ENCODE measurements around the gene TCAF1. TPM values are rescaled to one million over a fixed set of nuclear protein-coding genes. Genes with fewer than 3 reads are reported as not detected.

Gene TCAF1
- total RNA-seq, 4 donors from 2014 or later = 55.2 to 70.0 (median 58.8) TPM

DNA sequence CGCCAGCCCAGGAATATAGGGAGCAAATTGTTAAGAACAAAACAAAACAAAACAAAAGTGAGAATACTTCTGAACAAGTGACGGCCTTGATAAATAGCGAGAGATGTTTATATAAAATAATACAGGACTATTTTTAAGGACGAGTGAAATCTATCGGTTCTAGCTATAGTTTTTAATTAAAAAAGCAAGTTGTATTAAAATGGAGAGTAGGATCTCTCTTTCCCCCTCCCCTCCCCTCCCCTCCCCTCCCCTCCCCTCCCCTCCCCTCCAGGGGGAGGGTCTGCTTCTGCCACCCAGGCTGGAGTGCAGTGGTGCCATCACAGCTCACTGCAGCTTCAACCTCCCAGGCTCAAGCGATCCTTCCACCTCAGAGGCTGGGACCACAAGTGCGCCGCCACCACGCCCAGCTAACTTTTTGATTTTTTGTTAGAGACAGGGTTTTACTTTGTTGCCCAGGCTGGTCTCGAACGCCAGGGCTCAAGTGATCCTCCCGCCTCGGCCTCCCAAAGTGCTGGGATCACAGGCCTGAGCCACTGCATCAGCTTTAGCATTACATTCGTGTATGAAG is 440 bp upstream of the TCAF1 start:
- intact Hi-C loops (cut with DNase I) = no loop called here
- Histone ChIP-seq H3K4me3 (replicated peaks in 1 of 3) (no peak overlapping the region), H3K9me3 (no peaks in the 10 kb centered on the region), H3K27ac (peak overlapping the region; percentile 91 to 100 (median 92)), H3K27me3 (no peaks in the 10 kb centered on the region), H3K36me3 (no peaks in the 10 kb centered on the region), H3K4me1 (peaks cover 24 to 30% of the 10 kb centered on the region in 2 donors)
- DNase-seq = no peak
- 63 to 69% methylated on average over 14 of the region's 14 CpGs for WGBS, 2 donors
- TF ChIP-seq POLR2A (IDR thresholded peaks at IDR 0.05) = no peak
- TF ChIP-seq, protein P1, sequence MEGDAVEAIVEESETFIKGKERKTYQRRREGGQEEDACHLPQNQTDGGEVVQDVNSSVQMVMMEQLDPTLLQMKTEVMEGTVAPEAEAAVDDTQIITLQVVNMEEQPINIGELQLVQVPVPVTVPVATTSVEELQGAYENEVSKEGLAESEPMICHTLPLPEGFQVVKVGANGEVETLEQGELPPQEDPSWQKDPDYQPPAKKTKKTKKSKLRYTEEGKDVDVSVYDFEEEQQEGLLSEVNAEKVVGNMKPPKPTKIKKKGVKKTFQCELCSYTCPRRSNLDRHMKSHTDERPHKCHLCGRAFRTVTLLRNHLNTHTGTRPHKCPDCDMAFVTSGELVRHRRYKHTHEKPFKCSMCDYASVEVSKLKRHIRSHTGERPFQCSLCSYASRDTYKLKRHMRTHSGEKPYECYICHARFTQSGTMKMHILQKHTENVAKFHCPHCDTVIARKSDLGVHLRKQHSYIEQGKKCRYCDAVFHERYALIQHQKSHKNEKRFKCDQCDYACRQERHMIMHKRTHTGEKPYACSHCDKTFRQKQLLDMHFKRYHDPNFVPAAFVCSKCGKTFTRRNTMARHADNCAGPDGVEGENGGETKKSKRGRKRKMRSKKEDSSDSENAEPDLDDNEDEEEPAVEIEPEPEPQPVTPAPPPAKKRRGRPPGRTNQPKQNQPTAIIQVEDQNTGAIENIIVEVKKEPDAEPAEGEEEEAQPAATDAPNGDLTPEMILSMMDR (IDR thresholded peaks at IDR 0.05) = no peak

DNA sequence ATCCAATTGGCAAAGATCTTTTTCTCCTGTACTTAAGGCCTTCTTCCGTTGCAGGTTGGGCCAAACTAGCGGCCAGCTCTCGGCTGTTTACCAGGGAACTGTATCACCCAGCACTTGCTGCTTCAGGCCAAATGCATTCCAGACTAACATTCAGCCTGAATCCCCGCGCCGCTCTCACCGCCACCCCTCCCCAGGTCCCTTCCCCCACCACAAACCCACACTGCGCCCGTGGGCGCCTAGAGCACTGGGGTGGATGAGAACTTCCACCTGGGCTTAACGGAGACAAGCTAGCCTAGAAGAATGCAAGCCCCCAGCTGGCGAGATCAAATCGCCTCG is 676 bp downstream of the TCAF1 start:
- no peak for TF ChIP-seq POLR2A (IDR thresholded peaks at IDR 0.05)
- TF ChIP-seq, protein P1 (IDR thresholded peaks at IDR 0.05) = no peak
- DNase-seq = peak; percentile 63 to 64
- H3K27ac ChIP-seq = peak overlapping the region; percentile 91 to 100 (median 92)
- H3K4me1 ChIP-seq = peaks cover 24 to 30% of the 10 kb centered on the region in 2 donors
- no peaks in the 10 kb centered on the region for H3K9me3 ChIP-seq
- intact Hi-C loops (cut with DNase I) = no loop called here
- WGBS, 2 donors = 0 to 1% methylated on average over 11 to 14 of the region's 14 CpGs
- H3K36me3 ChIP-seq = no peaks in the 10 kb centered on the region
- no peaks in the 10 kb centered on the region for H3K27me3 ChIP-seq
- H3K4me3 ChIP-seq (replicated peaks in 1 of 3) = peak overlapping the region; percentile 52 to 98 (median 71)

DNA sequence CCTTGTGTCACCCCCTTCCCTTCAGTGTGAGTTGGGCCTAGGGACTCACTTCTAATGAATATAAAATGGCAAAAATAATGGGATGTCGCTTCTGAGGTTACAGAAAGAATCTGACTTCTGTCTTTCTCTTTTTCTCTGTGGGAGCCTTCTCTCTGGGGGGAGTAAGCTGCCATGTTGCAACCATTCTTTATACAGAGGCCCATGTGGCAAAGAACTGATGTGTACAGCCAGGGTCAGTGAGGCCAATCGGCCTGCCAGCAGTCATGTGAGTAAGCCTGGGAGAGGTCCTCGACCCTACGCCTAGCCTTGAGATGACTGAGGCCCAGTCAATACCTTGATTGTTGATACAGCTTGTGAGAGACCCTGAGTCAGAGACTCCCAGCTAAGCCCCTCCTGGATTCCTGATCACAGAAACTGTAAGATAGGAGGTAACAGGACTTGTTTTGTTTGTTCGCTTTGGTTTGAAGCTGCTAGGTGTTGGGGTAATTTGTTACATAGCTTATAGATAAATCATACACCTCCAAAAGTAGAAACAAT is 1.7 kb downstream of the TCAF1 start:
- H3K27me3 ChIP-seq = no peaks in the 10 kb centered on the region
- H3K4me1 ChIP-seq = peaks cover 20 to 25% of the 10 kb centered on the region in 2 donors
- DNase-seq = peak in 1 of 2 donors; percentile 23
- TF ChIP-seq, protein P1 (IDR thresholded peaks at IDR 0.05) = no peak
- no peak for TF ChIP-seq POLR2A (IDR thresholded peaks at IDR 0.05)
- no peaks in the 10 kb centered on the region for H3K9me3 ChIP-seq
- H3K36me3 ChIP-seq = no peaks in the 10 kb centered on the region
- H3K27ac ChIP-seq = peak overlapping the region in 2 of 3 donors; percentile 2 to 92
- WGBS, 2 donors = 59 to 78% methylated on average over 5 of the region's 5 CpGs
- intact Hi-C loops (cut with DNase I) = no loop called here
- H3K4me3 ChIP-seq (replicated peaks in 1 of 3) = no peak overlapping the region

DNA sequence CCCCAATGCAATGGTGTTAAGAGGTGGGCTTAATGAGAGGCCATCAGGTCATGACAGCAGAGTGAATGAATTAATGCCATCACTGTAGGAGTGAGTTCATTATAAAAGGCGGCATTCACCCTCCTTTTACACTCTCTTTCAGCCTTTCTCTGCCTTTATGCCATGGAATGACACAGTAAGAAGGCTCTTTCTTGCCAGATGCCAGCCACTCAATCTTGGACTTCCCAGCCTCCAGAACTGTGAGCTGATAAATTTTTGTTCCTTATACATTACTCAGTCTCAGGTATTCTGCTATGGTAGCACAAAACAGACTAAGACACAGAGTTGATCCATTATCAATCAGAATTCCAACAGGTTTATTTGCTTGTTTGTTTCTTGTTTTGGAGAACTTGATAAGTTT is 3.2 kb downstream of the TCAF1 start:
- Histone ChIP-seq H3K9me3 (no peaks in the 10 kb centered on the region), H3K36me3 (no peaks in the 10 kb centered on the region), H3K4me3 (replicated peaks in 1 of 3) (no peak overlapping the region), H3K27ac (no peak overlapping the region), H3K27me3 (no peaks in the 10 kb centered on the region), H3K4me1 (peaks cover 14 to 16% of the 10 kb centered on the region in 2 donors)
- no peak for DNase-seq
- intact Hi-C loops (cut with DNase I) = no loop called here
- TF ChIP-seq POLR2A (IDR thresholded peaks at IDR 0.05) = no peak
- 97 to 100% methylated on average over 1 of the region's 1 CpG for WGBS, 2 donors

DNA sequence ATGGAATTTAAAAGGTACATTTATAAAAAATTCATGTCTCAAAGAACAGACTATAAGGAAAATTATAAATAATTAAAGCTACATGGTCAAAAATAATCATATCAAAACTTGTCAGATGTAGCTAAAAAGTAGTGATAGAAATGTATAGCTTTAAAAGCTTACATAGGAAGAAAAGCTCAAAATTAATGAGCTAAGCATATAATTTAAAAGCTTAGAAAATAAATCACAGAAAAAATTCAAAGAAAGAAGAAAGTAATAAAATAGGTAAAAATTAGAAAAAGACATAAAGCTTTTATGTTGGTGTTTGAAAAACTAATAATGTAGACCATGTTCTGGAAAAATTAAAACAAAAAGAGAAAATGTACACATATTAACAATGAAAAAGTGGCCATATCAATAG is 5.3 kb downstream of the TCAF1 start:
- H3K4me3 ChIP-seq (replicated peaks in 1 of 3) = no peak overlapping the region
- DNase-seq = no peak
- H3K27me3 ChIP-seq = no peaks in the 10 kb centered on the region
- intact Hi-C loops (cut with DNase I) = no loop called here
- H3K9me3 ChIP-seq = no peaks in the 10 kb centered on the region
- peaks cover 14 to 16% of the 10 kb centered on the region in 2 donors for H3K4me1 ChIP-seq
- H3K27ac ChIP-seq = no peak overlapping the region
- no peaks in the 10 kb centered on the region for H3K36me3 ChIP-seq
- TF ChIP-seq POLR2A (IDR thresholded peaks at IDR 0.05) = no peak
- TF ChIP-seq, protein P1 (IDR thresholded peaks at IDR 0.05) = no peak
